TTC549 (cell line): ENCODE results near the gene CIB2.

Source experiments
- FAIRE-seq: peaks from 2 replicates; lab custom pipeline; 2012; peaks lifted over from hg19 to GRCh38; lab: Jason Lieb, UNC

CIB2 gene

GRCh38 chr15:78149068-78149804 is 18.0 kb upstream of the CIB2 start, which contains the start of gene IDH3A:
Gene IDH3A, plus strand, starts transcription at chr15:78149362. Its CDS starts 42 bp downstream, at chr15:78149404.
- FAIRE-seq: no peak

GRCh38 chr15:78148392-78149067 is 17.3 kb upstream of the CIB2 start:
- no peak for FAIRE-seq

- FAIRE-seq: no peak
These were observed 16.3 kb upstream of the CIB2 start for GRCh38 chr15:78147566-78147965.

- no peak for FAIRE-seq
These were observed 15.3 kb upstream of the CIB2 start for GRCh38 chr15:78146425-78147154.

GRCh38 chr15:78142332-78142731 is 11.1 kb upstream of the CIB2 start:
- FAIRE-seq: no peak

GRCh38 chr15:78140292-78140691 is 9.0 kb upstream of the CIB2 start:
- FAIRE-seq: no peak

- no peak for FAIRE-seq
These were observed 8.3 kb upstream of the CIB2 start for GRCh38 chr15:78139578-78139977.

GRCh38 chr15:78133801-78134200 is 2.6 kb upstream of the CIB2 start:
- no peak for FAIRE-seq

- no peak for FAIRE-seq
These were observed 565 bp downstream of the CIB2 start for GRCh38 chr15:78130466-78131294.

GRCh38 chr15:78129751-78130287 is 1.4 kb downstream of the CIB2 start:
- no peak for FAIRE-seq

GRCh38 chr15:78129077-78129750 is 2.0 kb downstream of the CIB2 start:
- FAIRE-seq: no peak

- no peak for FAIRE-seq
These were observed 3.4 kb downstream of the CIB2 start for GRCh38 chr15:78127882-78128281.

- no peak for FAIRE-seq
These were observed 6.0 kb downstream of the CIB2 start for GRCh38 chr15:78125267-78125666.

- no peak for FAIRE-seq
These were observed 10.7 kb downstream of the CIB2 start for GRCh38 chr15:78120523-78120922.

- no peak for FAIRE-seq
These were observed 18.7 kb downstream of the CIB2 start for GRCh38 chr15:78112551-78112950.

- FAIRE-seq: no peak
These were observed 19.5 kb downstream of the CIB2 start for GRCh38 chr15:78111788-78112187.

GRCh38 chr15:78110916-78111475 is 20.2 kb downstream of the CIB2 start:
- no peak for FAIRE-seq

- FAIRE-seq: no peak
These were observed 21.1 kb downstream of the CIB2 start for GRCh38 chr15:78110096-78110495.

GRCh38 chr15:78109156-78109555 is 22.1 kb downstream of the CIB2 start:
- FAIRE-seq: no peak

- FAIRE-seq: no peak
These were observed 22.8 kb downstream of the CIB2 start for GRCh38 chr15:78108300-78109084.
